Measurements from ENCODE around the gene PRMT7.

GRCh38 chr16:68289202-68289601 lies 21.6 kb upstream of the PRMT7 start:
- TF ChIP-seq CTCF (optimal IDR thresholded peaks at IDR 0.05 in 1 of 3, IDR thresholded peaks at IDR 0.05 in 1 of 3, conservative IDR thresholded peaks at IDR 0.05 in 1 of 3; ENCODE audit: extremely low read depth in 1 of 3, insufficient read depth in 2 of 3, low read length in 3 of 3) (no peak), EZH2 (IDR thresholded peaks at IDR 0.05; ENCODE audit: low read length) (no peak)

Measured in keratinocyte (primary cell).